HEK293 (cell line): ENCODE measurements around the gene KATNA1.

Experiments used
- CTCF ChIP-seq: fragments of 450-650 bp; formaldehyde crosslinking; IDR thresholded peaks from 2 replicates; pipeline ENCODE4 v1.5.1; 2016; ENCODE audit warnings: missing biosample characterization, missing genetic modification characterization
- OSR2 ChIP-seq: fragments of 450-650 bp; formaldehyde crosslinking; IDR thresholded peaks from 2 replicates; pipeline ENCODE4 v1.5.1; 2016; ENCODE audit warnings: missing biosample characterization, missing genetic modification characterization
- PATZ1 ChIP-seq: fragments of 450-650 bp; formaldehyde crosslinking; IDR thresholded peaks from 2 replicates; pipeline ENCODE4 v1.5.1; 2016; ENCODE audit warnings: missing biosample characterization, missing genetic modification characterization
- ZIC2 ChIP-seq: fragments of 450-650 bp; formaldehyde crosslinking; IDR thresholded peaks from 2 replicates; pipeline ENCODE4 v1.5.1; 2016; ENCODE audit warnings: missing biosample characterization, missing genetic modification characterization
- ZNF202 ChIP-seq: fragments of 450-650 bp; formaldehyde crosslinking; IDR thresholded peaks from 2 replicates; pipeline ENCODE4 v1.5.1; 2016; ENCODE audit warnings: missing biosample characterization, missing genetic modification characterization, borderline replicate concordance
- ZNF274 ChIP-seq, 2 experiments: fragments of 200-500 bp in 1 of 2; fragments of 450-650 bp in 1 of 2; sonication (Bioruptor generic) in 1 of 2; formaldehyde crosslinking in 1 of 2; IDR thresholded peaks; 2 replicates each; pipeline versions ENCODE4 v1.5.1 to v1.6.1; 2014 to 2016; ENCODE audit warnings: borderline replicate concordance in 1 of 2, inconsistent platforms in 1 of 2, low read length in 1 of 2, missing biosample characterization in 1 of 2, missing genetic modification characterization in 1 of 2
- ZNF302 ChIP-seq: fragments of 450-650 bp; formaldehyde crosslinking; IDR thresholded peaks from 2 replicates; pipeline ENCODE4 v1.5.1; 2016; ENCODE audit warnings: missing biosample characterization, missing genetic modification characterization, low read depth
- ZNF660 ChIP-seq: fragments of 450-650 bp; IDR thresholded peaks from 2 replicates; pipeline ENCODE4 v1.5.1; 2018; ENCODE audit warnings: missing biosample characterization, mild to moderate bottlenecking, missing genetic modification characterization
- ZNF843 ChIP-seq: fragments of 450-650 bp; formaldehyde crosslinking; IDR thresholded peaks from 2 replicates; pipeline ENCODE4 v1.5.1; 2016; ENCODE audit warnings: missing biosample characterization, missing genetic modification characterization

GRCh38 chr6:149627672-149628071 is 20.8 kb downstream of the KATNA1 start:
- TF ChIP-seq ZIC2 (tag by site-specific recombination) (no peak), ZNF302 (tag by site-specific recombination) (no peak), ZNF660 (tag by site-specific recombination) (no peak), ZNF274 (IDR thresholded peaks at IDR 0.05; ENCODE audit: low read length) (no peak), ZNF274 (tag by site-specific recombination; IDR thresholded peaks at IDR 0.05; ENCODE audit: borderline replicate concordance) (no peak), OSR2 (no peak), CTCF (tag by site-specific recombination) (no peak), PATZ1 (no peak), ZNF202 (tag by site-specific recombination) (no peak), ZNF843 (tag by site-specific recombination) (no peak)
